GM20431 (cell line): ENCODE data around the gene TSR1.

Source experiments
- in situ Hi-C: fragments of 300-500 bp; cut with MseI, MboI; formaldehyde crosslinking; loops from one replicate; pipeline ENCODE4 v1.15.0; 2020; ENCODE audit warnings: low sequenced_read_pairs; ENCODE audit not compliant: unreplicated experiment

TSR1 gene

DNA sequence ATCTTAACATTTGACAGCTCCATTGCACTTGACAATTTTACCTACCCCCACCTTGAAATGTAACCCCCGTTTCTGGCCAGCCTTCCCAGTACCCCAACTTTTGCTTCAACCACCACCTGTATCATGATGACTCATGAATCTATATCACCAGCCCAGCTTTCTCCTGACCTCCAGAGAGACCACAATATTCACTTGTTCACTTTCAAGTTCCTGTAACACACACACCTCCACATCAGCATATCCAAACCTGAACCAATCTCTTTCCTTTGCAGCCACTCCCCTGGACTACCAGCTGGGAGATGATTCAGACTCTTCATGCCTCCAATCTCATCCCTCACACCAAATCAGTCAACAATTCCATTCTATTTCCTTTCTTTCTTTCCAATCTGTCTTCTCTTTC lies 40.7 kb downstream of the TSR1 start:
- in situ Hi-C loops, result no loop called here

DNA sequence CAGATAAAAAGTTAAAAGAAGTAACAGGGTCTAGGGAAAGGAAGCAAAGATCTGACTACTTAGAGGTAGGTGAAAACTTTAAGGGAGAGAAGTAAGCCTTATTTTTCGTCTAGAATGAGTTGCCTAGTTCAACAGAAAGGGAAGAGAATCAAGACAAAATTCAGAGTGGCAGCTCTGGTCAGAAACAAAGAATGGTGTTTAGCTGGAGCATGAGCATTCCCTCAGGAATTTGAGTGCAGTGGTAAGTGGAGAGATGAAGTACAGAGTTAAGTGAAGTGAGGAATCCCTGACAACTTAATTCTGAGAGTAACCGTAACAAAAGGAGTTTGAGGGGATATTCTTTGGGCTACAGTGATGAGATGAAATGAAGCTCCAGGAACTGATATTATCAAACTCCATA lies 44.2 kb downstream of the TSR1 start:
- in situ Hi-C loops, result no loop called here

DNA sequence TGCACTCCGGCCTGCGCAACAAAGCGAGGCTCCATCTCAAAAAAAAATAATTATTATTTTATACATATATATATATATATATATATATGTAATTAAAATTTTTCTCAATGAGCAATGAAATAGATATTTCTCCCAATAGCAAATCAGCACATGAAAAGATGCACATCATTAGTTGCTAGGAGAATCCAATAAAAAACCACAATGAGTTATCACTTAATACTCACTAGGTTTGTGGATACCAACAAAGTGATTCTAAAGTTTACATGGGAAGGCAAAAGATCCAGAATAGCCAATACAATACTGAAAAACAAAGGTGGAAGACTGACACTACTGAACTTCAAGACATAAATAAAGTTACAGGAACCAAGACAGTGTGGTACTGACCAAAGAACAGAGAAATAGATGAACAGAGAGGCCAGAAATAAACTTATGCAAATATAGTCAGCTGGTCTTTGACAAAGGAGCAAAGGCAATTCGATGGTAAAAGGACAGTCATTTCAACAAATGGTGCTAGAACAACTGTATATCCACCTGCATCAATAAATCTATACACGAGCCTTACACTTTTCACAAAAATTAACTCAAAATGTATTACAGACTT lies 46.3 kb downstream of the TSR1 start:
- in situ Hi-C loops, result no loop called here

DNA sequence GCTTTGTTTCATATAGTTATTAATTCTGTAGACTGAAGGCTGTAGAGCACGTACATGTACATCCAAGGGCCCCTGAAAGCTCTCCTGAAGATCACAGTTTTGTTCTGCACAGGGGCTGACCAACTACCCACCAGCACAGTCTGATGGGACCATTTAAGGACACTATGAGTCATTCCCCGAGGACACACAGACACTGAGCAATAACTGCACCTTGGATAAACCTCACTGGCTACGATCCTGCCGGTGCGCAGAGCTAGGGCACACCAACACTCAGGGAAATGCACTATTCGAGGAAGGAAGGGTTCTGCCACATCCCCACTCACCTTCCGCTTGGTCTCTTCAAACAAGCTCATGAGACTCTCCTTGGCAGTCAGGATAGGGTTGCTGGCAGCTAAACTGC lies 53.0 kb downstream of the TSR1 start:
- in situ Hi-C loops, result no loop called here

DNA sequence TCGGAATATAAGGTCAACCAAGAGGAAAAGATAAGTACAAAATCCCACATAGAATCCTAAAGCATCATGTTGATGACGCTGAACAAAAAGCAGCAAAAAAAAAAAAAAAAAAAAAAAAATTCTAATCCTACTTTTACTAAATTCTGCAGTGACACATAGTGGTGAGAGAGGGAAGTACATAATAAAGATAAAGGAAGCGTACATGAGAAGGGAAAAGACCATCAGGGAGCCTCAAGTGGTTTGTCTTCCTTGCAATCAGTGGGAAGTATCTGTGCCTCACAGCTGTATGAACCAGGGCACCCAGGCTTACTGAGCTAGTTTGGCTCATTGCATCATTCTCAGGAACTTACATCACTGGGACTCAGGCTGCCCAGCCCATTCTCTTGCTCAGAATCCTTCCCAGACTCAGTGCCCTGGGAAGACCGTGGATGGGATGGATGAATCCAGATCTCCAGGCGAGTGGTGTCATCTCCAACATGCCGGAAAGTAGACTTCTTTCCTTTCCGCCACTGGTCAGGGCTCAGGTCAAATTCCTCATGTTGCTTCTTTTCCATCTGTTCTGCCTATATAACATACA lies 53.9 kb downstream of the TSR1 start:
- in situ Hi-C loops, result no loop called here

DNA sequence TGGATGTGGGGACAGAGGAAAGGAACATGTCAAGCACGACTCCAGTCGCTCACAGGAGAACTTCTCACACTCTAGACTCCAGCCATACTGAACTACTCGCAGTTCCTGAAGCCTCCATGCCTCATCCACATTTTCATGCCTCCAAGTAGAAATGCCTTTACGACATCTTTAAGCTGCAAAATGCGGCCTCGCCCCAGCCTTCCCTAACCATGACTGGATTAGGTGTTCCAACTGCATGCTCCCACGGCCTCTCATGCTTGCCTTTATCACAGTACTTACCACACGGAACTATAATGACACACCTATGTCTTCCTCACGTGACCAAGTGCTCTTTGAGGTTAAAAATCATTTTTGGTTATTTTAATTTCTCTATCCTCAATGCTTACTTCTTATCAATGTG lies 56.5 kb downstream of the TSR1 start:
- in situ Hi-C loops, result no loop called here

DNA sequence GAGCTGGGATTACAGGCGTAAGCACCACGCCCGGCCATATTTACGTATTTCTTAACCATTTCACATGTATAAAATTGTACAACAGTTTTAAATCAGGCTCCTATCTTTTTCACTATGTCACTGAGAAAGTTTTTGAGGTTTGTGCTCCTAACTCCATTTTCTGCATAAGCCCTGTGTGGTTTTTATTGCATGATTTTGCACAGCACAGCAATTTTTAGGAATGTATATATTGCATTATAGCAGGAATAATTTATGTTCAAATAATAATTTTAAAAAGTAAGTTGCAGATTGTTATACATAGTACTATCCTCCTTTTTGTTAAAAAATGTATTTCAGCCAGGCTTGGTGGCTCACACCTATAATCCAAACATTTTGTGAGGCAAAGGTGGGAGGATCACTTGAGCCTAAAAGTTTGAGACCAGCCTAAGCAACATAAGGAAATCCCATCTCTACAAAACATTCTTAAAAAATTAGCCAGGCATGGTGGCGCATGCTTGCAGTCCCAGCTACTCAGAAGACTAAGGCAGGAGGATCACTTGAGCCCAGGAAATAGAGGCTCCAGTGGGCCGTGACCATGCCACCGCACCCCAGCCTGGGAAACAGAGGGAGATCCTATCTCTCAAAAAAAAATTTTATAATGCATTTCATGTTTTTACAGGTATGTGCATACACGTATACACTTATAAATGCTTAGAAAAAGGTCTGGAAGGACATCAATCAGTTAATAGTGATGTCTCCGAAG lies 58.7 kb downstream of the TSR1 start:
- in situ Hi-C loops, result no loop called here

DNA sequence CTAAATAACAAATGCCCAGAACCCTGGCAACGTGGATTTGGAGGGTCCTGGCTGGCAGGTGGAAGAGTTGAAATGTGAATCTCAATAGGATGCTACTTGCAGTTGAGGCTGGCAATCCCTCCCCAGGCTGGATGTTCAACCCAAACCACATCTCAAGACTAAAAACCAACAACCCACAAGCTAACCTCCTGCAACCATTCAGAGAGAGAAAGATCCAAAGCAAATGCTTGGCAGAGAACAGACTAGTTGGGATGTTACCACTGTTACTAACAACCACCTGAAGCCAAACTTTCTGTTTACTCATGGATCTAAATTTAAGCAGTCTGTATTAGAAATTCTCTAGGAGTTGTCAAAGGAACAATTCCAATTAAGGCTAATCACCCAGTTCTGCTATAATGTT lies 60.5 kb downstream of the TSR1 start:
- in situ Hi-C loops, result no loop called here

DNA sequence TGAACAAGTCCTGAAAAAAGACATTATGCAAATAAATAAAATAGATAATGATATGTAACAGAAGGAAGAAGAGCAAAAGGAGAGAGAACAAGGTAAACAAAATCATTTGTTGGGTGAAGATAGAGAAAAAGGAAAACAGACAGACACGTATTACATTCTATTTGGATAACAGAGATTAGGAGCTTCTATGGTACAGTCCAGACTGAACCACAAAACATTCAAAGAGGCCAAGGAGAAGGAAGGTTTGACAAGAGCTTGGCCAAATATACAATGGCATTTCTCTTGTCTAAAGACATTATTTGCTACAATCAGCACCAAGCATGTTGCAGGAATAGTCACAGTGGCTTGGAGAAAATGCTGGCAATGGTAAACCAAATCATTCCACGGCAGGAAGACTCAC lies 61.8 kb downstream of the TSR1 start:
- in situ Hi-C loops, result no loop called here
